Esophagus squamous epithelium (tissue), 4 donors: ENCODE results near the gene GPR158.

Source experiments
- POLR2A ChIP-seq, 4 donors: fragments of 450-650 bp; IDR thresholded peaks; one replicate each; pipeline ENCODE4 v1.6.1; 2017; ENCODE audit warnings: antibody characterized with exemption in 4 of 4, mild to moderate bottlenecking in 4 of 4, moderate library complexity in 3 of 4
- TF ChIP-seq, protein P1 (sequence below), 6 experiments: fragments of 450-650 bp in 4 of 6; fragments of 200-600 bp in 2 of 6; sonication (generic) in 2 of 6; IDR thresholded peaks; one replicate each; pipeline ENCODE4 v1.5.1; 2016 to 2019; ENCODE audit warnings: antibody characterized with exemption in 6 of 6, mild to moderate bottlenecking in 4 of 6, moderate library complexity in 4 of 6

- TF ChIP-seq, protein P1, sequence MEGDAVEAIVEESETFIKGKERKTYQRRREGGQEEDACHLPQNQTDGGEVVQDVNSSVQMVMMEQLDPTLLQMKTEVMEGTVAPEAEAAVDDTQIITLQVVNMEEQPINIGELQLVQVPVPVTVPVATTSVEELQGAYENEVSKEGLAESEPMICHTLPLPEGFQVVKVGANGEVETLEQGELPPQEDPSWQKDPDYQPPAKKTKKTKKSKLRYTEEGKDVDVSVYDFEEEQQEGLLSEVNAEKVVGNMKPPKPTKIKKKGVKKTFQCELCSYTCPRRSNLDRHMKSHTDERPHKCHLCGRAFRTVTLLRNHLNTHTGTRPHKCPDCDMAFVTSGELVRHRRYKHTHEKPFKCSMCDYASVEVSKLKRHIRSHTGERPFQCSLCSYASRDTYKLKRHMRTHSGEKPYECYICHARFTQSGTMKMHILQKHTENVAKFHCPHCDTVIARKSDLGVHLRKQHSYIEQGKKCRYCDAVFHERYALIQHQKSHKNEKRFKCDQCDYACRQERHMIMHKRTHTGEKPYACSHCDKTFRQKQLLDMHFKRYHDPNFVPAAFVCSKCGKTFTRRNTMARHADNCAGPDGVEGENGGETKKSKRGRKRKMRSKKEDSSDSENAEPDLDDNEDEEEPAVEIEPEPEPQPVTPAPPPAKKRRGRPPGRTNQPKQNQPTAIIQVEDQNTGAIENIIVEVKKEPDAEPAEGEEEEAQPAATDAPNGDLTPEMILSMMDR (IDR thresholded peaks at IDR 0.05), result no peak
- no peak for TF ChIP-seq POLR2A (IDR thresholded peaks at IDR 0.05)
Measured at GRCh38 chr10:25497246-25497645, 322.4 kb downstream of the GPR158 start.
